ENCODE results near the gene SRPK2.
"Not testable (repeated sequence)": the region's sequence is repeated elsewhere in the genome, so short reads cannot be mapped to it uniquely, and the experiment has no call there.

Gene SRPK2

GRCh38 chr7:105376908-105377533, 11.7 kb downstream of the SRPK2 start:
- DNase-seq (ENCODE audit: low spot score) = no peak

GRCh38 chr7:105369944-105370343, 18.8 kb downstream of the SRPK2 start:
- no peak for DNase-seq (ENCODE audit: low spot score)

GRCh38 chr7:105367458-105367857, 21.3 kb downstream of the SRPK2 start:
- DNase-seq (ENCODE audit: low spot score) = no peak

- DNase-seq (ENCODE audit: low spot score) = no peak
Observed at GRCh38 chr7:105365541-105366534, 22.9 kb downstream of the SRPK2 start.

- DNase-seq (ENCODE audit: low spot score) = no peak
Observed at GRCh38 chr7:105364684-105365083, 24.0 kb downstream of the SRPK2 start.

- DNase-seq (ENCODE audit: low spot score) = not testable (repeated sequence)
Observed at GRCh38 chr7:105363657-105364056, 25.1 kb downstream of the SRPK2 start.

- DNase-seq (ENCODE audit: low spot score) = not testable (repeated sequence)
Observed at GRCh38 chr7:105362685-105363084, 26.0 kb downstream of the SRPK2 start.

GRCh38 chr7:105361995-105362394, 26.7 kb downstream of the SRPK2 start:
- DNase-seq (ENCODE audit: low spot score) = not testable (repeated sequence)

- DNase-seq (ENCODE audit: low spot score) = not testable (repeated sequence)
Observed at GRCh38 chr7:105360149-105360548, 28.6 kb downstream of the SRPK2 start.

- no peak for DNase-seq (ENCODE audit: low spot score)
Observed at GRCh38 chr7:105355701-105356100, 33.0 kb downstream of the SRPK2 start.

- peak; percentile 57 for DNase-seq (ENCODE audit: low spot score)
Observed at GRCh38 chr7:105354383-105354782, 34.3 kb downstream of the SRPK2 start.

GRCh38 chr7:105353752-105354328, 34.9 kb downstream of the SRPK2 start:
- DNase-seq (ENCODE audit: low spot score) = no peak

- no peak for DNase-seq (ENCODE audit: low spot score)
Observed at GRCh38 chr7:105352901-105353668, 35.6 kb downstream of the SRPK2 start.

GRCh38 chr7:105352018-105352612, 36.6 kb downstream of the SRPK2 start:
- peak; percentile 77 for DNase-seq (ENCODE audit: low spot score)

GRCh38 chr7:105350906-105351305, 37.8 kb downstream of the SRPK2 start:
- no peak for DNase-seq (ENCODE audit: low spot score)

GRCh38 chr7:105348177-105348576, 40.5 kb downstream of the SRPK2 start:
- DNase-seq (ENCODE audit: low spot score) = peak; percentile 72

- DNase-seq (ENCODE audit: low spot score) = no peak
Observed at GRCh38 chr7:105346593-105347322, 42.0 kb downstream of the SRPK2 start.

GRCh38 chr7:105346138-105346537, 42.6 kb downstream of the SRPK2 start:
- no peak for DNase-seq (ENCODE audit: low spot score)

GRCh38 chr7:105345725-105346124, 43.0 kb downstream of the SRPK2 start:
- DNase-seq (ENCODE audit: low spot score) = no peak

- no peak for DNase-seq (ENCODE audit: low spot score)
Observed at GRCh38 chr7:105345003-105345402, 43.7 kb downstream of the SRPK2 start.
